WTC11 (cell line): ENCODE measurements around the gene LRRK2. TPM values are rescaled to one million over a fixed set of nuclear protein-coding genes. Genes with fewer than 3 reads are reported as not detected.

Experiments used
- ATAC-seq: fragments of 200-7000 bp; cut with Tn5 transposase; 2 replicates; pipeline ENCODE4 v1.10.0; 2021; ENCODE audit warnings: mild to moderate bottlenecking, moderate library complexity
- CTCF ChIA-PET: fragments of 300-600 bp; sonication (Branson Sonifier 250); formaldehyde crosslinking; loops from one replicate; lab custom pipeline; 2021; ENCODE audit warnings: antibody characterized with exemption; lab: Charles Lee
- POLR2A ChIA-PET: fragments of 350-600 bp; sonication (Branson Sonifier 250); formaldehyde crosslinking; loops from one replicate; lab custom pipeline; 2021; ENCODE audit warnings: antibody characterized with exemption; lab: Charles Lee
- DNase-seq: peaks from one replicate; pipeline ENCODE4 v3.0.0; 2021; ENCODE audit warnings: low spot score
- H3K27ac Mint-ChIP-seq: 2 replicates; pipeline ENCODE4 v1.8.0; 2021; ENCODE audit warnings: mixed read lengths
- H3K27me3 Mint-ChIP-seq: 2 replicates; pipeline ENCODE4 v1.8.0; 2021; ENCODE audit warnings: low read depth, mild to moderate bottlenecking, moderate library complexity, mixed read lengths
- H3K36me3 Mint-ChIP-seq: 2 replicates; pipeline ENCODE4 v1.8.0; 2021; ENCODE audit warnings: mixed read lengths
- H3K4me1 Mint-ChIP-seq: 2 replicates; pipeline ENCODE4 v1.8.0; 2022; ENCODE audit warnings: mixed read lengths
- H3K4me3 Mint-ChIP-seq: 2 replicates; pipeline ENCODE4 v1.8.0; 2021; ENCODE audit warnings: mild to moderate bottlenecking, moderate library complexity, mixed read lengths
- H3K9me3 Mint-ChIP-seq: 2 replicates; pipeline ENCODE4 v1.8.0; 2021; ENCODE audit warnings: mixed read lengths
- CBFB ChIP-seq: sonication (generic); formaldehyde crosslinking; IDR thresholded peaks from 2 replicates; pipeline ENCODE4 v1.8.1; 2022; ENCODE audit warnings: mild to moderate bottlenecking, low read depth, missing genetic modification reagents
- CDX4 ChIP-seq: fragments of 250-450 bp; sonication (Bioruptor Pico); IDR thresholded peaks from 2 replicates; pipeline ENCODE4 v1.9.0; 2021; ENCODE audit warnings: moderate library complexity, mild to moderate bottlenecking, inconsistent platforms, borderline replicate concordance
- CREM ChIP-seq: sonication (generic); formaldehyde crosslinking; IDR thresholded peaks from 2 replicates; pipeline ENCODE4 v1.8.1; 2022; ENCODE audit warnings: mild to moderate bottlenecking, missing genetic modification reagents, moderate library complexity
- E2F1 ChIP-seq: sonication (generic); formaldehyde crosslinking; IDR thresholded peaks from 2 replicates; pipeline ENCODE4 v1.8.0; 2022; ENCODE audit warnings: mild to moderate bottlenecking, missing genetic modification reagents
- FOXJ3 ChIP-seq: sonication (generic); formaldehyde crosslinking; IDR thresholded peaks from 2 replicates; pipeline ENCODE4 v1.9.0; 2021; ENCODE audit warnings: missing genetic modification reagents, mild to moderate bottlenecking, borderline replicate concordance
- FOXP1 ChIP-seq: sonication (generic); formaldehyde crosslinking; IDR thresholded peaks from 2 replicates; pipeline ENCODE4 v1.8.0; 2022; ENCODE audit warnings: missing genetic modification reagents, mild to moderate bottlenecking, moderate library complexity, borderline replicate concordance
- GABPB1 ChIP-seq: sonication (generic); formaldehyde crosslinking; IDR thresholded peaks from 2 replicates; pipeline ENCODE4 v1.8.1; 2023; ENCODE audit warnings: mild to moderate bottlenecking, missing genetic modification reagents
- GTF2I ChIP-seq: fragments of 250-450 bp; sonication (Bioruptor Pico); conservative IDR thresholded peaks from 2 replicates; pipeline ENCODE4 v1.4.0; 2021; ENCODE audit warnings: mild to moderate bottlenecking
- HMGXB4 ChIP-seq: sonication (generic); formaldehyde crosslinking; IDR thresholded peaks from 2 replicates; pipeline ENCODE4 v1.8.1; 2023; ENCODE audit warnings: mild to moderate bottlenecking, moderate library complexity, missing genetic modification reagents
- JUN ChIP-seq: sonication (generic); formaldehyde crosslinking; IDR thresholded peaks from 2 replicates; pipeline ENCODE4 v1.8.0; 2023; ENCODE audit warnings: mild to moderate bottlenecking, missing genetic modification reagents
- NFYB ChIP-seq: sonication (generic); formaldehyde crosslinking; conservative IDR thresholded peaks from 2 replicates; pipeline ENCODE4 v1.8.0; 2022; ENCODE audit warnings: low read depth, missing genetic modification reagents
- PRRX2 ChIP-seq: fragments of 250-450 bp; sonication (Bioruptor Pico); IDR thresholded peaks from 2 replicates; pipeline ENCODE4 v1.8.0; 2021; ENCODE audit warnings: mild to moderate bottlenecking
- SP1 ChIP-seq: sonication (generic); formaldehyde crosslinking; conservative IDR thresholded peaks from 2 replicates; pipeline ENCODE4 v1.8.1; 2022; ENCODE audit warnings: missing genetic modification reagents
- STAT6 ChIP-seq: sonication (generic); formaldehyde crosslinking; conservative IDR thresholded peaks from 2 replicates; pipeline ENCODE4 v1.8.1; 2023; ENCODE audit warnings: mild to moderate bottlenecking, low read depth, missing genetic modification reagents, moderate library complexity
- USF1 ChIP-seq: sonication (generic); formaldehyde crosslinking; IDR thresholded peaks from 2 replicates; pipeline ENCODE4 v1.8.0; 2022; ENCODE audit warnings: mild to moderate bottlenecking, missing genetic modification reagents
- USF2 ChIP-seq: sonication (generic); formaldehyde crosslinking; IDR thresholded peaks from 2 replicates; pipeline ENCODE4 v1.8.1; 2023; ENCODE audit warnings: mild to moderate bottlenecking, missing genetic modification reagents, moderate library complexity
- ZBTB21 ChIP-seq: sonication (generic); formaldehyde crosslinking; IDR thresholded peaks from 2 replicates; pipeline ENCODE4 v1.8.1; 2023; ENCODE audit warnings: mild to moderate bottlenecking, missing genetic modification reagents, borderline replicate concordance
- ZMAT4 ChIP-seq: fragments of 250-450 bp; sonication (Bioruptor Pico); IDR thresholded peaks from 2 replicates; pipeline ENCODE4 v1.9.0; 2021; ENCODE audit warnings: mild to moderate bottlenecking
- ZNF121 ChIP-seq: sonication (generic); formaldehyde crosslinking; IDR thresholded peaks from 2 replicates; pipeline ENCODE4 v1.8.0; 2023; ENCODE audit warnings: missing genetic modification reagents
- ZNF416 ChIP-seq: fragments of 250-450 bp; sonication (Bioruptor Pico); IDR thresholded peaks from 2 replicates; pipeline ENCODE4 v1.9.0; 2021; ENCODE audit warnings: mild to moderate bottlenecking, inconsistent platforms
- ZNF532 ChIP-seq: fragments of 250-450 bp; sonication (Bioruptor Pico); IDR thresholded peaks from 2 replicates; pipeline ENCODE4 v1.9.0; 2021; ENCODE audit warnings: mild to moderate bottlenecking, borderline replicate concordance
- total RNA-seq: library from RNA; stranded (reverse); gene quantifications from 3 replicates; pipeline ENCODE4 v1.2.3, GENCODE V29; 2021

The LRRK2 gene
- total RNA-seq, 1 experiment from 2014 or later: 0.46 TPM

- Mint-ChIP-seq H3K27me3 (peaks cover 37% of the 10 kb centered on the region), H3K4me1 (peaks cover 24% of the 10 kb centered on the region), H3K27ac (no peak overlapping the region), H3K9me3 (peaks cover under 1% of the 10 kb centered on the region; the same call in 1 of the 2 replicates), H3K4me3 (no peak overlapping the region), H3K36me3 (no peaks in the 10 kb centered on the region)
- DNase-seq: no peak
- ATAC-seq: no peak
- POLR2A ChIA-PET: no interaction called here
- no peak for TF ChIP-seq SP1
- TF ChIP-seq USF2: no peak
- CTCF ChIA-PET: no interaction called here
Measured at GRCh38 chr12:40222247-40222646, 2.5 kb upstream of the LRRK2 start.

GRCh38 chr12:40223646-40224045 is 1.2 kb upstream of the LRRK2 start:
- POLR2A ChIA-PET: no interaction called here
- TF ChIP-seq PRRX2 (CRISPR knock-in tag): no peak
- TF ChIP-seq USF1 (CRISPR knock-in tag): no peak
- TF ChIP-seq GABPB1: no peak
- no peak for TF ChIP-seq HMGXB4 (CRISPR knock-in tag)
- no peak for TF ChIP-seq STAT6 (CRISPR knock-in tag)
- no peak for TF ChIP-seq E2F1 (CRISPR knock-in tag)
- no peak for TF ChIP-seq FOXP1 (CRISPR knock-in tag)
- no peak for TF ChIP-seq CBFB
- TF ChIP-seq FOXJ3 (CRISPR knock-in tag): no peak
- TF ChIP-seq ZBTB21: no peak
- no peak for TF ChIP-seq NFYB (CRISPR knock-in tag)
- no peak for TF ChIP-seq CREM (CRISPR knock-in tag)
- TF ChIP-seq ZNF121 (CRISPR knock-in tag): no peak
- TF ChIP-seq CDX4 (CRISPR knock-in tag): no peak
- TF ChIP-seq ZMAT4: no peak
- no peak for TF ChIP-seq GTF2I (CRISPR knock-in tag)
- no peak for TF ChIP-seq ZNF532 (CRISPR knock-in tag)
- no peak for TF ChIP-seq ZNF416
- TF ChIP-seq JUN (CRISPR knock-in tag): no peak

More at GRCh38 chr12:40223646-40224045, 1.2 kb upstream of the LRRK2 start:
- Mint-ChIP-seq H3K4me3 (peak overlapping the region; percentile 64; the same call in 1 of the 2 replicates), H3K27me3 (peaks cover 37% of the 10 kb centered on the region), H3K9me3 (peaks cover 9% of the 10 kb centered on the region), H3K27ac (no peak overlapping the region), H3K4me1 (peaks cover 24% of the 10 kb centered on the region), H3K36me3 (no peaks in the 10 kb centered on the region)
- DNase-seq: no peak
- no peak for ATAC-seq
- CTCF ChIA-PET: no interaction called here
